ENCODE results near the gene CCDC33. TPM values are rescaled to one million over a fixed set of nuclear protein-coding genes. Genes with fewer than 3 reads are reported as not detected.

Gene CCDC33
- total and polyA plus RNA-seq, 2 experiments from 2014 or later = 2.6 to 2.8 TPM

GRCh38 chr15:74208901-74209559, 27.1 kb upstream of the CCDC33 start:
- peaks cover 85% of the 10 kb centered on the region for H3K4me1 Mint-ChIP-seq
- Histone ChIP-seq H2AFZ (no peak overlapping the region), H3K36me3 (ENCODE audit: insufficient read depth) (no peaks in the 10 kb centered on the region), H3K27me3 (ENCODE audit: insufficient read depth) (peaks cover 34% of the 10 kb centered on the region), H3F3A (replicated peaks; ENCODE audit: low read depth) (peaks cover 3% of the 10 kb centered on the region), H3K4me2 (peak overlapping the region; percentile 77), H3K4me1 (ENCODE audit: insufficient read depth) (peaks cover 63% of the 10 kb centered on the region), H3K4me3 (peak overlapping the region; percentile 38), H4K20me1 (replicated peaks; ENCODE audit: insufficient read depth) (no peaks in the 10 kb centered on the region), H3K79me2 (replicated peaks; ENCODE audit: insufficient read depth) (no peaks in the 10 kb centered on the region), H3K27ac (ENCODE audit: low read depth) (peak overlapping the region; percentile 34; the same call in 1 of the 2 replicates), H3K9me2 (ENCODE audit: insufficient read depth) (no peaks in the 10 kb centered on the region)
- peaks cover 34% of the 10 kb centered on the region for H3K27me3 Mint-ChIP-seq (ENCODE audit: insufficient read depth, low read depth, poor library complexity)
- DNase-seq (ENCODE audit: low spot score) (peak; percentile 79), ATAC-seq (peak; percentile 70)
- H3K27ac Mint-ChIP-seq = peak overlapping the region; percentile 65; the same call in 1 of the 2 replicates
- TF ChIP-seq REST (IDR thresholded peaks at IDR 0.05; ENCODE audit: unreplicated experiment) (no peak), ZNF462 (CRISPR knock-in tag; IDR thresholded peaks at IDR 0.05) (peak; percentile 46; the same call in 1 of the 2 replicates)
- TF ChIP-seq, protein P1, sequence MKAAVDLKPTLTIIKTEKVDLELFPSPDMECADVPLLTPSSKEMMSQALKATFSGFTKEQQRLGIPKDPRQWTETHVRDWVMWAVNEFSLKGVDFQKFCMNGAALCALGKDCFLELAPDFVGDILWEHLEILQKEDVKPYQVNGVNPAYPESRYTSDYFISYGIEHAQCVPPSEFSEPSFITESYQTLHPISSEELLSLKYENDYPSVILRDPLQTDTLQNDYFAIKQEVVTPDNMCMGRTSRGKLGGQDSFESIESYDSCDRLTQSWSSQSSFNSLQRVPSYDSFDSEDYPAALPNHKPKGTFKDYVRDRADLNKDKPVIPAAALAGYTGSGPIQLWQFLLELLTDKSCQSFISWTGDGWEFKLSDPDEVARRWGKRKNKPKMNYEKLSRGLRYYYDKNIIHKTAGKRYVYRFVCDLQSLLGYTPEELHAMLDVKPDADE (IDR thresholded peaks at IDR 0.05) = 0 out of 2 replicates have a peak, but pooled peaks have one; percentile 47
- peak overlapping the region; percentile 45 for H3K4me3 Mint-ChIP-seq
- H3K9me3 Mint-ChIP-seq = no peaks in the 10 kb centered on the region; the same call in 1 of the 3 replicates
- H3K36me3 Mint-ChIP-seq (ENCODE audit: low read depth) = peaks cover 27% of the 10 kb centered on the region

All from GM23338 (cell line).